Trophoblast cell (in vitro differentiated cells and primary cell): Measurements from ENCODE around the gene RNLS.

ENCODE experiments used
- DNase-seq, 2 donors: peaks; one replicate each; pipeline ENCODE4 v3.0.0-alpha.2; 2016
- H2AFZ ChIP-seq: 2 replicates; pipeline ENCODE4 v1.6.1; 2013; ENCODE audit warnings: low read length, moderate library complexity, mild to moderate bottlenecking; ENCODE audit not compliant: insufficient read depth, poor library complexity
- H2AK5ac ChIP-seq: 2 replicates; pipeline ENCODE4 v1.6.1; 2013; ENCODE audit warnings: mild to moderate bottlenecking, low read length
- H2BK120ac ChIP-seq: 2 replicates; pipeline ENCODE4 v1.6.1; 2013; ENCODE audit warnings: low read length, mild to moderate bottlenecking, moderate library complexity; ENCODE audit not compliant: insufficient read depth, poor library complexity
- H2BK12ac ChIP-seq: 2 replicates; pipeline ENCODE4 v1.6.1; 2013; ENCODE audit warnings: mild to moderate bottlenecking, low read length, moderate library complexity
- H2BK5ac ChIP-seq: 2 replicates; pipeline ENCODE4 v1.6.1; 2013; ENCODE audit warnings: low read length, low read depth, moderate library complexity, mild to moderate bottlenecking; ENCODE audit not compliant: poor library complexity
- H3K14ac ChIP-seq: 2 replicates; pipeline ENCODE4 v1.6.1; 2013; ENCODE audit warnings: mild to moderate bottlenecking, low read length
- H3K18ac ChIP-seq: 2 replicates; pipeline ENCODE4 v1.6.1; 2013; ENCODE audit warnings: mild to moderate bottlenecking, low read length
- H3K23ac ChIP-seq: 2 replicates; pipeline ENCODE4 v1.6.1; 2013; ENCODE audit warnings: low read length
- H3K27ac ChIP-seq: 2 replicates; pipeline ENCODE4 v1.5.1; 2013; ENCODE audit warnings: low read depth, mild to moderate bottlenecking, inconsistent platforms, low read length, moderate library complexity
- H3K27me3 ChIP-seq: 2 replicates; pipeline ENCODE4 v1.6.1; 2013; ENCODE audit warnings: inconsistent platforms, mild to moderate bottlenecking, low read length, moderate library complexity; ENCODE audit not compliant: insufficient read depth
- H3K36me3 ChIP-seq, 2 experiments: 1 replicate in 1 of 2; 2 replicates in 1 of 2; pipeline ENCODE4 v1.6.1; 2013; ENCODE audit warnings: low read length in 2 of 2, mild to moderate bottlenecking in 2 of 2, moderate library complexity in 1 of 2; ENCODE audit not compliant: insufficient read depth in 2 of 2, control insufficient read depth in 1 of 2
- H3K4ac ChIP-seq: 2 replicates; pipeline ENCODE4 v1.6.1; 2013; ENCODE audit warnings: low read depth, mild to moderate bottlenecking, low read length, moderate library complexity
- H3K4me1 ChIP-seq, 2 experiments: 1 replicate in 1 of 2; 2 replicates in 1 of 2; pipeline ENCODE4 v1.6.1; 2013; ENCODE audit warnings: low read length in 2 of 2, mild to moderate bottlenecking in 2 of 2, moderate library complexity in 1 of 2; ENCODE audit not compliant: insufficient read depth in 2 of 2, control insufficient read depth in 1 of 2
- H3K4me2 ChIP-seq: 2 replicates; pipeline ENCODE4 v1.6.1; 2013; ENCODE audit warnings: inconsistent platforms, mild to moderate bottlenecking, low read length, moderate library complexity
- H3K4me3 ChIP-seq: 2 replicates; pipeline ENCODE4 v1.5.1; 2013; ENCODE audit warnings: mild to moderate bottlenecking, low read depth, low read length, inconsistent platforms
- H3K79me1 ChIP-seq: one replicate; pipeline ENCODE4 v1.6.1; 2013; ENCODE audit warnings: low read length
- H3K79me2 ChIP-seq: 2 replicates; pipeline ENCODE4 v1.6.1; 2013; ENCODE audit warnings: low read length, mild to moderate bottlenecking; ENCODE audit not compliant: control insufficient read depth, insufficient read depth, poor library complexity
- H3K9ac ChIP-seq: 2 replicates; pipeline ENCODE4 v1.6.1; 2013; ENCODE audit warnings: mild to moderate bottlenecking, low read length
- H3K9me3 ChIP-seq: 2 replicates; pipeline ENCODE4 v1.6.1; 2013; ENCODE audit warnings: low read depth, mild to moderate bottlenecking, control low read depth, inconsistent platforms, low read length; ENCODE audit not compliant: insufficient read depth
- H4K12ac ChIP-seq: 2 replicates; pipeline ENCODE4 v1.6.1; 2013; ENCODE audit warnings: low read depth, mild to moderate bottlenecking, low read length, moderate library complexity
- H4K8ac ChIP-seq: 2 replicates; pipeline ENCODE4 v1.6.1; 2013; ENCODE audit warnings: low read depth, mild to moderate bottlenecking, low read length, moderate library complexity
- H4K91ac ChIP-seq: one replicate; pipeline ENCODE4 v1.6.1; 2013; ENCODE audit warnings: low read depth, mild to moderate bottlenecking, low read length, moderate library complexity
- WGBS: extraction: QIAGEN DNeasy Blood & Tissue Kit; methylation state at CpG from one replicate; pipeline ENCODE4 v1.1.7; 2013; ENCODE audit warnings: missing lambda C conversion rate; ENCODE audit not compliant: insufficient read length, insufficient coverage; ENCODE audit errors: extremely low coverage; 5-methylcytosine and 5-hydroxymethylcytosine counted together

The RNLS gene

DNA sequence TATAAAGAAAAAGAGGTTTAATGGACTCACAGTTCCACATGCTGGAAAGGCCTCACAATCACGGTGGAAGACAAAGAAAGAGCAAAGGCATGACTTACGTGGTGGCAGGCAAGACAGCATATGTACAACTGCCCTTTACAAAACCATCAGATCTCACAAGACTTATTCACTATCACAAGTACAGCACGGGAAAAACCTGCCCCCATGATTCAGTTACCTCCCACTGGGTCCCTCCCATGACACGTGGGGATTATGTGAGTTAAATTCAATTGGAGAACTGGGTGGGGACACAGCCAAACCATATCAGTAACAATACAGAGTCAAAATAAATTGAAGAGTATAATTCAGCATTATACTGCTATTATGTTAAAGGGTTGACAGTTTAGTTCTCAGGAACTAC is 37.8 kb downstream of the RNLS start:
- no peak overlapping the region for H3K9ac ChIP-seq
- no peaks in the 10 kb centered on the region for H3K79me2 ChIP-seq
- H4K8ac ChIP-seq: peak overlapping the region; percentile 35
- no peak overlapping the region for H3K14ac ChIP-seq
- H2AK5ac ChIP-seq: no peak overlapping the region
- H3K27me3 ChIP-seq: no peaks in the 10 kb centered on the region
- no peak overlapping the region for H2AFZ ChIP-seq
- no peak overlapping the region for H3K27ac ChIP-seq
- peak overlapping the region; percentile 43 for H4K91ac ChIP-seq
- H2BK120ac ChIP-seq: peak overlapping the region; percentile 58
- no CpG with 5 or more reads among the region's 4 CpGs for WGBS
- no peak for DNase-seq
- peaks cover 13% of the 10 kb centered on the region for H3K79me1 ChIP-seq
- no peak overlapping the region for H3K4me3 ChIP-seq
- H2BK5ac ChIP-seq: no peak overlapping the region
- H3K4me1 ChIP-seq: peaks cover 0 to 8% of the 10 kb centered on the region in 2 experiments
- no peak overlapping the region for H3K4ac ChIP-seq
- H3K9me3 ChIP-seq: no peaks in the 10 kb centered on the region
- H3K18ac ChIP-seq: no peak overlapping the region
- H3K23ac ChIP-seq: no peak overlapping the region
- no peaks in the 10 kb centered on the region for H3K36me3 ChIP-seq
- H4K12ac ChIP-seq: no peak overlapping the region
- H2BK12ac ChIP-seq: peak overlapping the region; percentile 65
- H3K4me2 ChIP-seq: no peak overlapping the region

DNA sequence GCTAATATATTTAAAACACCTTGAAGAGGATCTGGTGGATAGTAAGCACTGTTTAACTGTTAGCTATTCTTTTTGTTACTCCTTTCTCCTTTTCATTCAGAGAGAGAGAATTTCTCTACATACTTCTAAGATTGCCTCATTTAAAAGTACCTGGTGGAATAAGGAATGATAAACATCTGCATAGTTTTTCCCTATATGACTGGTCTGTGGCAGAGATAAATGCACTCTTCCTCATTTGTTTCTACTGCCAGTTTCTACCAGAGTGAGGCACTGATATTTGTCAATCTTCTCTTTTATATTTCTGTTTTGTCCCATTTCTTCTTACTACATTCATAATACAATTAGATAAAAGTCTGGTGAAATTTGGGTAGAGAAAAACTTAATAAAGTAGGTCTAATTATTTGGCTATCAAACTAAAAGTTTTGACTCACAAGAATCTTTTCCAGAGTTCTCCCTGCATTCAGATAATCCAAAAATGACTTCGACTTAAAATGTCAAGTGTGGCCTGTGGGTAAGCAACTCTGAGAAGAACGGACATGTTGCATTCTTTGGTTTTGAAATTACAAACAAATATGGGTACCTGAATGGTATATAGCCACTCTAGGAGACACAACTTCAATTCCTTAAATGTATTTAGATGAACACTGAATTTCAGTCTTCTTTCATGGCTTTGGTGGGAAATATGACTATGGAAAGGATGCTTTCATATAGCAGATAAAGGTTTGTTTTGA is 38.8 kb downstream of the RNLS start:
- no peak overlapping the region for H3K14ac ChIP-seq
- H4K8ac ChIP-seq: no peak overlapping the region
- no peaks in the 10 kb centered on the region for H3K79me2 ChIP-seq
- no peak overlapping the region for H3K4me2 ChIP-seq
- no peak overlapping the region for H3K18ac ChIP-seq
- peak in 1 of 2 donors; percentile 70 for DNase-seq
- no peak overlapping the region for H3K4ac ChIP-seq
- no peak overlapping the region for H2AK5ac ChIP-seq
- H2BK5ac ChIP-seq: no peak overlapping the region
- H2BK12ac ChIP-seq: no peak overlapping the region
- peaks cover 0 to 8% of the 10 kb centered on the region in 2 experiments for H3K4me1 ChIP-seq
- H3K9me3 ChIP-seq: no peaks in the 10 kb centered on the region
- H3K23ac ChIP-seq: no peak overlapping the region
- H3K79me1 ChIP-seq: peaks cover 14% of the 10 kb centered on the region
- WGBS: no CpG with 5 or more reads among the region's 2 CpGs
- no peak overlapping the region for H2AFZ ChIP-seq
- no peak overlapping the region for H4K12ac ChIP-seq
- no peak overlapping the region for H3K4me3 ChIP-seq
- H3K9ac ChIP-seq: no peak overlapping the region
- H3K27ac ChIP-seq: peak overlapping the region; percentile 88
- H3K27me3 ChIP-seq: no peaks in the 10 kb centered on the region
- no peak overlapping the region for H2BK120ac ChIP-seq
- no peak overlapping the region for H4K91ac ChIP-seq
- H3K36me3 ChIP-seq: no peaks in the 10 kb centered on the region

DNA sequence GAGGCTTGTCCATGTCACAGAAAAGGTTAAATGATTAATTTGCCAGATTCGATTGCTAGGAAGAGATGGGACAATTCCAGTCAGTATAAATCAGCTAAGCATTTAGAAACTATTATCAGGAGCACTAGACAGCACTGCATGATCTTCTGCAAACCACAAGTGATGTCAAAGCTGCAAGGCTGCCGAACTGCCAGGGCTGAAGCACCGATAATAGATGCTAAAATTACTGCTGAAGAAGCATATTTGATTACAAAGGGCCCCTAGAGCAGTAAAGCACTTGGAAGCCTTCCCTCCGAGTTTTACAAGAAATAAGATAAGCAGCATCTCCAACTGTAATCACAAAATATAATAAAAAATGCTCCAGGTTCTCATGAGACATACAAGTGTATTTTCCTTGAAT is 40.6 kb downstream of the RNLS start:
- no CpG with 5 or more reads among the region's 4 CpGs for WGBS
- H4K8ac ChIP-seq: no peak overlapping the region

DNA sequence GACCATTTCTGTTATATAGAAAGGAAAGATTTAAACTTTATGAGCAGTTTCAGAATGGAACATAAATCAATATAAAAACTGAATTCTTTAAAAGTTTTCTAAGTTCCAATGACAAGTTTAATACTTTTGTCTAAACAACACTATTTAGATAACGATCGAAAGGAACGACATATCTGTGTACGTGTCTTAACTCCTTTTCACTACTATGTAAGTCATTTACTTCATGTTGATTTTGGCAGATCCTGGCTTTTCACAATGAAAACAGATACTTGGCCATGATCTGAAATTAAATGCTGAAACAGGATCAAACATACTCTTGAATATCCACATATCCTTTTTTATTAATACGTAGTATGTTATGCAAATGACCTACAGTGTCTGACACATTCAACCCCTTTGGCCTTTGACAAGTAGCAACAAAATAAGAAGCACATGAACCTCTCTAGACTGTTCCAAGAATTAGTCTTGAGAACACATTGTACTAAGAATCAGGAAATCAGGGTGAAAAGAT is 41.9 kb downstream of the RNLS start:
- peak in 1 of 2 donors; percentile 59 for DNase-seq
- no peak overlapping the region for H2BK120ac ChIP-seq
- H3K9ac ChIP-seq: no peak overlapping the region
- H3K79me2 ChIP-seq: no peaks in the 10 kb centered on the region
- H4K12ac ChIP-seq: no peak overlapping the region
- H3K27ac ChIP-seq: no peak overlapping the region
- no peak overlapping the region for H2BK5ac ChIP-seq
- no peak overlapping the region for H2AK5ac ChIP-seq
- H3K27me3 ChIP-seq: no peaks in the 10 kb centered on the region
- no peak overlapping the region for H3K4me3 ChIP-seq
- no peak overlapping the region for H3K23ac ChIP-seq
- no peak overlapping the region for H3K4ac ChIP-seq
- H4K8ac ChIP-seq: no peak overlapping the region
- H3K14ac ChIP-seq: no peak overlapping the region
- H3K4me2 ChIP-seq: no peak overlapping the region
- no peak overlapping the region for H4K91ac ChIP-seq
- no CpG with 5 or more reads among the region's 5 CpGs for WGBS
- H3K18ac ChIP-seq: no peak overlapping the region
- no peak overlapping the region for H2BK12ac ChIP-seq
- H3K9me3 ChIP-seq: no peaks in the 10 kb centered on the region
- peaks cover 2 to 11% of the 10 kb centered on the region in 2 experiments for H3K4me1 ChIP-seq
- no peaks in the 10 kb centered on the region for H3K36me3 ChIP-seq
- H2AFZ ChIP-seq: no peak overlapping the region
- H3K79me1 ChIP-seq: peaks cover 22% of the 10 kb centered on the region

More for the DNA sequence above, 40.6 kb downstream of the RNLS start:
- no peaks in the 10 kb centered on the region for H3K27me3 ChIP-seq
- no peak for DNase-seq
- H2BK120ac ChIP-seq: peak overlapping the region; percentile 77
- no peak overlapping the region for H3K4me3 ChIP-seq
- no peak overlapping the region for H3K4me2 ChIP-seq
- no peak overlapping the region for H3K23ac ChIP-seq
- no peak overlapping the region for H2AFZ ChIP-seq
- H3K27ac ChIP-seq: no peak overlapping the region
- peak overlapping the region; percentile 43 for H4K91ac ChIP-seq
- H3K79me2 ChIP-seq: no peaks in the 10 kb centered on the region
- peaks cover 0 to 8% of the 10 kb centered on the region in 2 experiments for H3K4me1 ChIP-seq
- no peak overlapping the region for H4K12ac ChIP-seq
- H3K79me1 ChIP-seq: peaks cover 16% of the 10 kb centered on the region
- H3K36me3 ChIP-seq: no peaks in the 10 kb centered on the region
- H2BK5ac ChIP-seq: peak overlapping the region; percentile 77
- no peaks in the 10 kb centered on the region for H3K9me3 ChIP-seq
- no peak overlapping the region for H2AK5ac ChIP-seq
- no peak overlapping the region for H3K18ac ChIP-seq
- no peak overlapping the region for H3K14ac ChIP-seq
- no peak overlapping the region for H3K9ac ChIP-seq
- no peak overlapping the region for H3K4ac ChIP-seq
- peak overlapping the region; percentile 61 for H2BK12ac ChIP-seq
